C4-2B (cell line): Measurements from ENCODE around the gene SLC15A4.

ENCODE experiments used
- H3K27ac ChIP-seq: fragments of 450-650 bp; 2 replicates; pipeline ENCODE4 v1.5.1; 2017
- CTCF ChIP-seq: fragments of 450-650 bp; conservative IDR thresholded peaks from 2 replicates; pipeline ENCODE4 v1.5.1; 2017; ENCODE audit warnings: mild to moderate bottlenecking
- ZFX ChIP-seq: fragments of 450-650 bp; IDR thresholded peaks from 2 replicates; pipeline ENCODE4 v1.6.1; 2017

Gene SLC15A4

GRCh38 chr12:128784030-128784760, 39.6 kb downstream of the SLC15A4 start:
- no peak for TF ChIP-seq ZFX
- no peak for TF ChIP-seq CTCF
- H3K27ac ChIP-seq: no peak overlapping the region

DNA sequence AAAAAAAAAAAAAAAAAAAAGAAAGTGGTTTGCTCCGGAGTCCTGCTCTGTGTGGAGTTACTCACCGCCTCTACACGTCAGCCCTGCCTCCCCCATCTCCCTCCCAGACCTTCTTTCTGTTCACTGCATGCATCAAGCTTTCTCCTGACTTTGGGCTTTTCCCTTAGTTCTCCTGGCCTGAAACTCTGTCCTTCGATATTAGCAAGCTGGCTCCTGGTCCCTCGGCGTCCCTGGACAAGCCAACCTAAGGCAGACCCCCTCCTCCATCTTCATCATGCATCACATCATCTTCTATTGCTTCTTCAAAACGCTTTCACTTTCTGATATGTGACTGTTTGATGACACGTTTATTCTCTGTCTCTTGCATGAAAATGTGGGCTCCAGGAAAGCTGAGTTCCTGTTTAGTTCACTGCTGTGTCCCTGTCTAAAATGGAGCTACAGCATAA, 40.6 kb downstream of the SLC15A4 start:
- H3K27ac ChIP-seq: no peak overlapping the region
- TF ChIP-seq ZFX (no peak), CTCF (no peak)

DNA sequence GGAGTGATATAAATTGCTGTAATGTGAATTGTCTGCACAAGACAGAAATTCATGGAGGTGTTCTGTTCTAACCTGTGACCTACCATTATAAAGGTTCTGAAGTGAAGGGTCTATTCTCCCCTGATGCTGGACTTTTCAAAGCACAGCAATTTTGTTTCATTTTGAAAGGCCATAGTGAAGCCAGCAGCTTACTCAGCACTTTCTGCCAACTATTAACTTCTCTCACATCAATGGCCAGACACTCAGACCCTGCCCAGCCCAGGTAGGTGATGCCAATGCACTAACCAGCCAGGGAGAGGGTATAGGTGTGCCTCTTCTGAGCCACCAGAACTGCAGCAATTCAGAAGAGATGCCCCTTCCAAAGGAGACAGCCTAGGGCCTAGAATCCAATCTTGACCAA, 43.9 kb downstream of the SLC15A4 start:
- H3K27ac ChIP-seq: no peak overlapping the region
- TF ChIP-seq CTCF (no peak), ZFX (no peak)

GRCh38 chr12:128772249-128772648, 51.5 kb downstream of the SLC15A4 start:
- TF ChIP-seq CTCF: no peak
- TF ChIP-seq ZFX: no peak

DNA sequence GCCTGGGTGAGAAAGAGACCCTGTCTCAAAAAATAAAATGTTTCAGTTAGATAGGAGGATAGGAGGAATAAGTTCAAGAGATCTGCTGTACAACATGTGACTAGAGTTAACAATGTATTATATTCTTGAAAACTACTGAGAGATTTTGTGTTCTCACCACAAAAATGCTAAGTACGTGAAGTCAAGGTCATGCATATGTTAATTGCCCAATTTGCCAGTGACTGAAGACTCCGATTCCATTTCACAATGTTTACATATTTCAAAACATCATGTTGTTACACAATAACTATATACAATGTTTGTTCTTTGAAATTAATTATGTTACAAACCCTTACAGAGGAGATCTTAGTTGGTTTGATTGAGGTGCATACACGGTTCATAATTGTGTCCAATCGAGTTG, 52.1 kb downstream of the SLC15A4 start:
- H3K27ac ChIP-seq: no peak overlapping the region
- TF ChIP-seq ZFX (no peak), CTCF (no peak)

More at GRCh38 chr12:128772249-128772648, 51.5 kb downstream of the SLC15A4 start:
- H3K27ac ChIP-seq: no peak overlapping the region

- no peak overlapping the region for H3K27ac ChIP-seq
- TF ChIP-seq CTCF: no peak
- no peak for TF ChIP-seq ZFX
These were observed 56.2 kb downstream of the SLC15A4 start for GRCh38 chr12:128767518-128767917.

- TF ChIP-seq ZFX (no peak), CTCF (no peak)
- H3K27ac ChIP-seq: no peak overlapping the region
These were observed 56.8 kb downstream of the SLC15A4 start for GRCh38 chr12:128766738-128767501.
